ENCODE results near the gene INHBC.

DNA sequence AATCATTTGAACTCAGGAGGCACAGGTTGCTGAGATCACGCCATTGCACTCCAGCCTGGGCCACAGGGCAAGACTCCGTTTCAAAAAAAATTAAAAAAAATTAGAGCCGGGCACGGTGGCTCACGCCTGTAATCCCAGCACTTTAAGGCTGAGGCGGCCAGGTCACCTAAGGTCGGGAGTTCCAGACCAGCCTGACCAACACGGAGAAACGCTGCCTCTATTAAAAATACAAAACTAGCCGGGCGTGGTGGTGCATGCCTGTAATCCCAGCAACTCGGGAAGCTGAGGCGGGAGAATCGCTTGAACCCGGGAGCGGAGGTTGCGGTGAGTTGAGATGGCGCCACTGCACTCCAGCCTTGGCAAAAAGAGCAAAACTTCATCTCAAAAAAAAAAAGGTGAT lies 39.5 kb upstream of the INHBC start:
- TF ChIP-seq, protein P1, sequence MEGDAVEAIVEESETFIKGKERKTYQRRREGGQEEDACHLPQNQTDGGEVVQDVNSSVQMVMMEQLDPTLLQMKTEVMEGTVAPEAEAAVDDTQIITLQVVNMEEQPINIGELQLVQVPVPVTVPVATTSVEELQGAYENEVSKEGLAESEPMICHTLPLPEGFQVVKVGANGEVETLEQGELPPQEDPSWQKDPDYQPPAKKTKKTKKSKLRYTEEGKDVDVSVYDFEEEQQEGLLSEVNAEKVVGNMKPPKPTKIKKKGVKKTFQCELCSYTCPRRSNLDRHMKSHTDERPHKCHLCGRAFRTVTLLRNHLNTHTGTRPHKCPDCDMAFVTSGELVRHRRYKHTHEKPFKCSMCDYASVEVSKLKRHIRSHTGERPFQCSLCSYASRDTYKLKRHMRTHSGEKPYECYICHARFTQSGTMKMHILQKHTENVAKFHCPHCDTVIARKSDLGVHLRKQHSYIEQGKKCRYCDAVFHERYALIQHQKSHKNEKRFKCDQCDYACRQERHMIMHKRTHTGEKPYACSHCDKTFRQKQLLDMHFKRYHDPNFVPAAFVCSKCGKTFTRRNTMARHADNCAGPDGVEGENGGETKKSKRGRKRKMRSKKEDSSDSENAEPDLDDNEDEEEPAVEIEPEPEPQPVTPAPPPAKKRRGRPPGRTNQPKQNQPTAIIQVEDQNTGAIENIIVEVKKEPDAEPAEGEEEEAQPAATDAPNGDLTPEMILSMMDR (IDR thresholded peaks at IDR 0.05; ENCODE audit: low read depth, low read length) = no peak
- TF ChIP-seq EZH2phosphoT487 (IDR thresholded peaks at IDR 0.05; ENCODE audit: low read depth) = no peak
